K562 (cell line): ENCODE data around the gene CNDP2. TPM values are rescaled to one million over a fixed set of nuclear protein-coding genes. Genes with fewer than 3 reads are reported as not detected.
A peak's percentile ranks its signal among the peaks of the same experiment; 100 is the strongest.

Experiments
- DPF2 ChIP-seq: fragments of 450-650 bp; IDR thresholded peaks from 2 replicates; pipeline ENCODE4 v1.6.1; 2016
- ETV1 ChIP-seq: fragments of 450-650 bp; conservative IDR thresholded peaks from 2 replicates; pipeline ENCODE4 v1.6.1; 2016; ENCODE audit warnings: missing genetic modification characterization, control low read depth, low read depth, missing compliant biosample characterization
- HDAC1 ChIP-seq, 2 experiments: fragments of 450-650 bp; IDR thresholded peaks; 2 replicates each; pipeline ENCODE4 v1.6.1; 2016 to 2017; ENCODE audit warnings: inconsistent platforms in 1 of 2, mild to moderate bottlenecking in 1 of 2, moderate library complexity in 1 of 2
- HDAC8 ChIP-seq: fragments of 450-650 bp; IDR thresholded peaks from 2 replicates; pipeline ENCODE4 v1.6.1; 2016; ENCODE audit warnings: mild to moderate bottlenecking, missing genetic modification characterization, moderate library complexity, missing compliant biosample characterization
- IFI16 ChIP-seq: fragments of 250-450 bp; sonication (Bioruptor Pico); IDR thresholded peaks from 2 replicates; pipeline ENCODE4 v2.1.2; 2022; ENCODE audit warnings: mild to moderate bottlenecking, inconsistent platforms
- KLF6 ChIP-seq: fragments of 250-450 bp; sonication (Bioruptor Pico); IDR thresholded peaks from 2 replicates; pipeline ENCODE4 v1.4.0; 2020; ENCODE audit warnings: mild to moderate bottlenecking, moderate library complexity, borderline replicate concordance
- PHB2 ChIP-seq: fragments of 450-650 bp; IDR thresholded peaks from 2 replicates; pipeline ENCODE4 v1.6.1; 2017; ENCODE audit warnings: low read depth
- YBX1 ChIP-seq: fragments of 450-650 bp; IDR thresholded peaks from 2 replicates; pipeline ENCODE4 v1.7.1; 2016; ENCODE audit warnings: mild to moderate bottlenecking
- ZBTB1 ChIP-seq: sonication (generic); formaldehyde crosslinking; IDR thresholded peaks from 2 replicates; pipeline ENCODE4 v1.8.1; 2023; ENCODE audit warnings: missing genetic modification reagents, low read depth, mild to moderate bottlenecking, borderline replicate concordance
- ZNF695 ChIP-seq: fragments of 450-650 bp; formaldehyde crosslinking; IDR thresholded peaks from 2 replicates; pipeline ENCODE4 v1.4.0; 2020; ENCODE audit warnings: mild to moderate bottlenecking, moderate library complexity
- ZNF707 ChIP-seq: fragments of 250-450 bp; sonication (Bioruptor Pico); conservative IDR thresholded peaks from 2 replicates; pipeline ENCODE4 v1.8.0; 2022; ENCODE audit warnings: inconsistent platforms, mild to moderate bottlenecking, moderate library complexity
- ZNF766 ChIP-seq: fragments of 200-800 bp; sonication (Bioruptor generic); conservative IDR thresholded peaks from 2 replicates; pipeline ENCODE4 v1.6.1; 2016; ENCODE audit warnings: missing genetic modification characterization, missing compliant biosample characterization
- ZNF780A ChIP-seq: fragments of 250-450 bp; sonication (Bioruptor Pico); IDR thresholded peaks from 2 replicates; pipeline ENCODE4 v1.5.0; 2021; ENCODE audit warnings: mild to moderate bottlenecking
- polyA plus RNA-seq, 8 experiments: library from polyadenylated mRNA; depleted of rRNA in 4 of 8; stranded (reverse) in 5 of 8; unstranded in 3 of 8; fragments of >200 nt; fragmentation: Nextera tagmentation in 2 of 8; fragmentation: Illumina TruSeq in 1 of 8; extraction: Ambion mirVana in 2 of 8; extraction: Trizol in 1 of 8; gene quantifications; 2 replicates each; pipeline versions ENCODE4 v1.2.1 to v1.2.3, GENCODE V29; 2011 to 2014; ENCODE audit warnings: inconsistent platforms in 1 of 8, missing spikeins in 1 of 8
- total RNA-seq, 7 experiments: library from RNA; depleted of rRNA in 6 of 7; stranded (reverse); fragments of >200 nt in 6 of 7; fragmentation: Illumina TruSeq in 2 of 7; extraction: Trizol in 2 of 7; gene quantifications; 2 replicates each; pipeline versions ENCODE4 v1.2.1 to v1.2.3, GENCODE V29; 2011 to 2021; ENCODE audit warnings: low replicate concordance in 1 of 7
- TF ChIP-seq, protein P1 (sequence below): sonication (generic); formaldehyde crosslinking; IDR thresholded peaks from 2 replicates; pipeline ENCODE4 v1.8.0; 2023; ENCODE audit warnings: mild to moderate bottlenecking, missing genetic modification reagents
- TF ChIP-seq, protein P2 (sequence below): fragments of 450-650 bp; formaldehyde crosslinking; IDR thresholded peaks from 2 replicates; pipeline ENCODE4 v1.4.0; 2020; ENCODE audit warnings: mild to moderate bottlenecking, mixed read lengths
- TF ChIP-seq, protein P3 (sequence below): sonication (generic); formaldehyde crosslinking; IDR thresholded peaks from 2 replicates; pipeline ENCODE4 v1.9.0; 2022; ENCODE audit warnings: mild to moderate bottlenecking, missing genetic modification reagents
- TF ChIP-seq, protein P4 (sequence below): fragments of 450-650 bp; conservative IDR thresholded peaks from 2 replicates; pipeline ENCODE4 v1.6.1; 2016; ENCODE audit warnings: missing genetic modification characterization, low read depth, mild to moderate bottlenecking, missing compliant biosample characterization, moderate library complexity
- TF ChIP-seq, protein P5 (sequence below): fragments of 150-350 bp; conservative IDR thresholded peaks from 2 replicates; pipeline ENCODE4 v1.6.1; 2014; ENCODE audit warnings: low read length

The CNDP2 gene
- total and polyA plus RNA-seq, 9 of the 15 experiments (the other 6 are each of a cell fraction or from before 2014, with no cell fraction given), result 34.1 to 128 (median 53.8) TPM

DNA sequence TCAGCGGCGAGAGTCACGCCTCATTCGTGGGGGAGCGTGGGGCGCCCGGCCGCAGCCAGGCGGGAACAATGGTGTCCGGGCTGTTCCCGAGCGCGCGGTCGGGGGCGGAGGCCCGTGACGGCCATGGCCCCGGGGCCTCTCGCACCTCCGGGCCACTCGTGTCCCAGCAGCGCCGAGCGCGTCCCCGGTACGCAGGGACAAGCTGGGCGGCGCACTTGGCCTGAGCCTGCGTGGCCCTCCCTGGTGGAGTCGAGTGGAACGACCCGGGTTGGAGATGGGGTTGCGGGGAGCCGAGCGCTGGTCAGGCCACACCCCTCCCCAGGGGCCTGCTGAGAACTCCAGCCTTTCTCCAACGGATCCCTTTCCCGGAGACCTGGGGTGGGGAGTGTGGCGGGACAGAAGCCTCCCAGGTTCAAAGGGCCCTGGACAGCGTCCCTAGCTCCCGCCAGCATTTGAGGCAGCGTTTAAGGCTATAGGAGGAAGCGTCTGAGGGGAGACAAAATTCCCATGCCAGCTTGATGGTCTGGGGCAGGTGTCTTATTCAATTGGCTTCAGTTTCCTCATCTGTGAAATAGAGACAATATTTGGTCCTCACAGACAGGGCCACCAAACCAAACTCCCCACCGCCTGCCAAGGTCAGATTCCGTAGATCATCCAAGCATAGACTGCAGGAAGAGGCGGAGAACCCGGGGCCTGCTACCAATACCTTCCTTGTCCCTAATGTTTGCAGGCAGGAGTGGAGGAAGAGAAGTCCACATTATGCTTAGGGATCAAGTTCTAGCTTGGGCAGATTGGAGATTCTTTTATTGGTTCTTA, 553 bp downstream of the CNDP2 start (continued):
- TF ChIP-seq YBX1 (no peak), ZNF707 (CRISPR knock-in tag) (no peak), DPF2 (no peak), PHB2 (no peak), ETV1 (tag) (no peak), HDAC1 (IDR thresholded peaks at IDR 0.05) (peak in 1 of 2 experiments; percentile 73; a peak in 1 of 4 replicates), IFI16 (no peak), ZNF695 (no peak), KLF6 (CRISPR knock-in tag) (no peak), ZNF780A (CRISPR knock-in tag) (no peak), HDAC8 (tag) (no peak), ZNF766 (no peak), ZBTB1 (no peak)
- TF ChIP-seq, protein P1, sequence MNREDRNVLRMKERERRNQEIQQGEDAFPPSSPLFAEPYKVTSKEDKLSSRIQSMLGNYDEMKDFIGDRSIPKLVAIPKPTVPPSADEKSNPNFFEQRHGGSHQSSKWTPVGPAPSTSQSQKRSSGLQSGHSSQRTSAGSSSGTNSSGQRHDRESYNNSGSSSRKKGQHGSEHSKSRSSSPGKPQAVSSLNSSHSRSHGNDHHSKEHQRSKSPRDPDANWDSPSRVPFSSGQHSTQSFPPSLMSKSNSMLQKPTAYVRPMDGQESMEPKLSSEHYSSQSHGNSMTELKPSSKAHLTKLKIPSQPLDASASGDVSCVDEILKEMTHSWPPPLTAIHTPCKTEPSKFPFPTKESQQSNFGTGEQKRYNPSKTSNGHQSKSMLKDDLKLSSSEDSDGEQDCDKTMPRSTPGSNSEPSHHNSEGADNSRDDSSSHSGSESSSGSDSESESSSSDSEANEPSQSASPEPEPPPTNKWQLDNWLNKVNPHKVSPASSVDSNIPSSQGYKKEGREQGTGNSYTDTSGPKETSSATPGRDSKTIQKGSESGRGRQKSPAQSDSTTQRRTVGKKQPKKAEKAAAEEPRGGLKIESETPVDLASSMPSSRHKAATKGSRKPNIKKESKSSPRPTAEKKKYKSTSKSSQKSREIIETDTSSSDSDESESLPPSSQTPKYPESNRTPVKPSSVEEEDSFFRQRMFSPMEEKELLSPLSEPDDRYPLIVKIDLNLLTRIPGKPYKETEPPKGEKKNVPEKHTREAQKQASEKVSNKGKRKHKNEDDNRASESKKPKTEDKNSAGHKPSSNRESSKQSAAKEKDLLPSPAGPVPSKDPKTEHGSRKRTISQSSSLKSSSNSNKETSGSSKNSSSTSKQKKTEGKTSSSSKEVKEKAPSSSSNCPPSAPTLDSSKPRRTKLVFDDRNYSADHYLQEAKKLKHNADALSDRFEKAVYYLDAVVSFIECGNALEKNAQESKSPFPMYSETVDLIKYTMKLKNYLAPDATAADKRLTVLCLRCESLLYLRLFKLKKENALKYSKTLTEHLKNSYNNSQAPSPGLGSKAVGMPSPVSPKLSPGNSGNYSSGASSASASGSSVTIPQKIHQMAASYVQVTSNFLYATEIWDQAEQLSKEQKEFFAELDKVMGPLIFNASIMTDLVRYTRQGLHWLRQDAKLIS (CRISPR knock-in tag), result 0 out of 2 replicates have a peak, but pooled peaks have one; percentile 11
- TF ChIP-seq, protein P2, sequence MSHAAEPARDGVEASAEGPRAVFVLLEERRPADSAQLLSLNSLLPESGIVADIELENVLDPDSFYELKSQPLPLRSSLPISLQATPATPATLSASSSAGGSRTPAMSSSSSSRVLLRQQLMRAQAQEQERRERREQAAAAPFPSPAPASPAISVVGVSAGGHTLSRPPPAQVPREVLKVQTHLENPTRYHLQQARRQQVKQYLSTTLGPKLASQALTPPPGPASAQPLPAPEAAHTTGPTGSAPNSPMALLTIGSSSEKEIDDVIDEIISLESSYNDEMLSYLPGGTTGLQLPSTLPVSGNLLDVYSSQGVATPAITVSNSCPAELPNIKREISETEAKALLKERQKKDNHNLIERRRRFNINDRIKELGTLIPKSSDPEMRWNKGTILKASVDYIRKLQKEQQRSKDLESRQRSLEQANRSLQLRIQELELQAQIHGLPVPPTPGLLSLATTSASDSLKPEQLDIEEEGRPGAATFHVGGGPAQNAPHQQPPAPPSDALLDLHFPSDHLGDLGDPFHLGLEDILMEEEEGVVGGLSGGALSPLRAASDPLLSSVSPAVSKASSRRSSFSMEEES (CRISPR knock-in tag), result no peak
- TF ChIP-seq, protein P3, sequence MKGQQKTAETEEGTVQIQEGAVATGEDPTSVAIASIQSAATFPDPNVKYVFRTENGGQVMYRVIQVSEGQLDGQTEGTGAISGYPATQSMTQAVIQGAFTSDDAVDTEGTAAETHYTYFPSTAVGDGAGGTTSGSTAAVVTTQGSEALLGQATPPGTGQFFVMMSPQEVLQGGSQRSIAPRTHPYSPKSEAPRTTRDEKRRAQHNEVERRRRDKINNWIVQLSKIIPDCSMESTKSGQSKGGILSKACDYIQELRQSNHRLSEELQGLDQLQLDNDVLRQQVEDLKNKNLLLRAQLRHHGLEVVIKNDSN, result no peak; the same call in 1 of the 2 replicates
- TF ChIP-seq, protein P4, sequence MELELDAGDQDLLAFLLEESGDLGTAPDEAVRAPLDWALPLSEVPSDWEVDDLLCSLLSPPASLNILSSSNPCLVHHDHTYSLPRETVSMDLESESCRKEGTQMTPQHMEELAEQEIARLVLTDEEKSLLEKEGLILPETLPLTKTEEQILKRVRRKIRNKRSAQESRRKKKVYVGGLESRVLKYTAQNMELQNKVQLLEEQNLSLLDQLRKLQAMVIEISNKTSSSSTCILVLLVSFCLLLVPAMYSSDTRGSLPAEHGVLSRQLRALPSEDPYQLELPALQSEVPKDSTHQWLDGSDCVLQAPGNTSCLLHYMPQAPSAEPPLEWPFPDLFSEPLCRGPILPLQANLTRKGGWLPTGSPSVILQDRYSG (tag), result no peak
- TF ChIP-seq, protein P5, sequence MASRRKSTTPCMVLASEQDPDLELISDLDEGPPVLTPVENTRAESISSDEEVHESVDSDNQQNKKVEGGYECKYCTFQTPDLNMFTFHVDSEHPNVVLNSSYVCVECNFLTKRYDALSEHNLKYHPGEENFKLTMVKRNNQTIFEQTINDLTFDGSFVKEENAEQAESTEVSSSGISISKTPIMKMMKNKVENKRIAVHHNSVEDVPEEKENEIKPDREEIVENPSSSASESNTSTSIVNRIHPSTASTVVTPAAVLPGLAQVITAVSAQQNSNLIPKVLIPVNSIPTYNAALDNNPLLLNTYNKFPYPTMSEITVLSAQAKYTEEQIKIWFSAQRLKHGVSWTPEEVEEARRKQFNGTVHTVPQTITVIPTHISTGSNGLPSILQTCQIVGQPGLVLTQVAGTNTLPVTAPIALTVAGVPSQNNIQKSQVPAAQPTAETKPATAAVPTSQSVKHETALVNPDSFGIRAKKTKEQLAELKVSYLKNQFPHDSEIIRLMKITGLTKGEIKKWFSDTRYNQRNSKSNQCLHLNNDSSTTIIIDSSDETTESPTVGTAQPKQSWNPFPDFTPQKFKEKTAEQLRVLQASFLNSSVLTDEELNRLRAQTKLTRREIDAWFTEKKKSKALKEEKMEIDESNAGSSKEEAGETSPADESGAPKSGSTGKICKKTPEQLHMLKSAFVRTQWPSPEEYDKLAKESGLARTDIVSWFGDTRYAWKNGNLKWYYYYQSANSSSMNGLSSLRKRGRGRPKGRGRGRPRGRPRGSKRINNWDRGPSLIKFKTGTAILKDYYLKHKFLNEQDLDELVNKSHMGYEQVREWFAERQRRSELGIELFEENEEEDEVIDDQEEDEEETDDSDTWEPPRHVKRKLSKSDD, result no peak
